ENCODE measurements around the gene MDFI. TPM values are rescaled to one million over a fixed set of nuclear protein-coding genes. Genes with fewer than 3 reads are reported as not detected.

The MDFI gene
- total RNA-seq, 2 experiments from 2014 or later = not detected

GRCh38 chr6:41692080-41692675 is 53.9 kb downstream of the MDFI start:
- ChIA-PET CTCF (interaction anchor here (0.7 to 3.0 kb wide), 2 partner anchors 9 to 60 kb away, joined by 3 to 15 read pairs; no protein-coding TSS in a partner anchor), POLR2A (no interaction called here)
- Mint-ChIP-seq H3K27me3 (no peaks in the 10 kb centered on the region), H3K36me3 (ENCODE audit: low read depth) (no peaks in the 10 kb centered on the region), H3K27ac (no peak overlapping the region), H3K4me3 (no peak overlapping the region), H3K9me3 (no peaks in the 10 kb centered on the region), H3K4me1 (ENCODE audit: low read depth) (no peaks in the 10 kb centered on the region)
- DNase-seq = no peak
- intact Hi-C loops (cut with micrococcal nuclease) = no loop called here
- no peak for ATAC-seq
- no peak for TF ChIP-seq CTCF (IDR thresholded peaks at IDR 0.05)

- ChIA-PET CTCF (interaction anchor here (0.7 to 3.0 kb wide), 2 partner anchors 9 to 61 kb away, joined by 3 to 15 read pairs; no protein-coding TSS in a partner anchor), POLR2A (interaction anchor here (1.0 kb wide), 1 partner anchor 12 kb away, joined by 3 read pairs; no protein-coding TSS in a partner anchor)
- no peaks in the 10 kb centered on the region for H3K9me3 Mint-ChIP-seq
- H3K27me3 Mint-ChIP-seq = no peaks in the 10 kb centered on the region
- no peak overlapping the region for H3K4me3 Mint-ChIP-seq
- H3K36me3 Mint-ChIP-seq (ENCODE audit: low read depth) = no peaks in the 10 kb centered on the region
- no peak for DNase-seq
- intact Hi-C loops (cut with micrococcal nuclease) = no loop called here
- H3K4me1 Mint-ChIP-seq (ENCODE audit: low read depth) = no peaks in the 10 kb centered on the region
- H3K27ac Mint-ChIP-seq = no peak overlapping the region
- ATAC-seq = no peak
- no peak for TF ChIP-seq CTCF (IDR thresholded peaks at IDR 0.05)
These were observed 54.5 kb downstream of the MDFI start for GRCh38 chr6:41692730-41693129.

GRCh38 chr6:41693281-41694240 is 55.3 kb downstream of the MDFI start:
- ATAC-seq = no peak
- intact Hi-C loops (cut with micrococcal nuclease) = no loop called here
- CTCF ChIA-PET = interaction anchor here (3.0 kb wide), 1 partner anchor 10 kb away, joined by 15 read pairs; no protein-coding TSS in a partner anchor
- Mint-ChIP-seq H3K36me3 (ENCODE audit: low read depth) (no peaks in the 10 kb centered on the region), H3K27ac (no peak overlapping the region), H3K4me1 (ENCODE audit: low read depth) (no peaks in the 10 kb centered on the region), H3K4me3 (no peak overlapping the region), H3K9me3 (no peaks in the 10 kb centered on the region), H3K27me3 (no peaks in the 10 kb centered on the region)
- no peak for DNase-seq
- POLR2A ChIA-PET = interaction anchor here (1.0 kb wide), 1 partner anchor 11 kb away, joined by 3 read pairs; no protein-coding TSS in a partner anchor
- no peak for TF ChIP-seq CTCF (IDR thresholded peaks at IDR 0.05)

GRCh38 chr6:41694815-41695526 is 56.7 kb downstream of the MDFI start:
- no peak overlapping the region for H3K4me3 Mint-ChIP-seq
- no peaks in the 10 kb centered on the region for H3K36me3 Mint-ChIP-seq (ENCODE audit: low read depth)
- no peaks in the 10 kb centered on the region for H3K4me1 Mint-ChIP-seq (ENCODE audit: low read depth)
- H3K27me3 Mint-ChIP-seq = no peaks in the 10 kb centered on the region
- no peak for TF ChIP-seq CTCF (IDR thresholded peaks at IDR 0.05)
- no peaks in the 10 kb centered on the region for H3K9me3 Mint-ChIP-seq
- DNase-seq (no peak), ATAC-seq (no peak)
- no peak overlapping the region for H3K27ac Mint-ChIP-seq
- CTCF ChIA-PET = interaction anchor here (1.6 kb wide), 1 partner anchor 12 kb away, joined by 3 read pairs; no protein-coding TSS in a partner anchor
- POLR2A ChIA-PET = no interaction called here
- intact Hi-C loops (cut with micrococcal nuclease) = no loop called here
